ENCODE data around the gene NR1H2.
"Not testable (repeated sequence)": the region's sequence is repeated elsewhere in the genome, so short reads cannot be mapped to it uniquely, and the experiment has no call there.

NR1H2 gene

GRCh38 chr19:50376166-50377050, at the start of gene NR1H2:
Gene NR1H2 (plus strand): TSS chr19:50376457. CDS start chr19:50377606, 1,149 bp downstream.
- DNase-seq (ENCODE audit: low spot score) = peak; percentile 95

GRCh38 chr19:50327013-50327412, 49.2 kb upstream of the NR1H2 start:
- DNase-seq (ENCODE audit: low spot score) = no peak

GRCh38 chr19:50327461-50328223, 48.6 kb upstream of the NR1H2 start:
- no peak for DNase-seq (ENCODE audit: low spot score)

- DNase-seq (ENCODE audit: low spot score) = no peak
Measured at GRCh38 chr19:50328224-50328872, 47.9 kb upstream of the NR1H2 start.

- DNase-seq (ENCODE audit: low spot score) = no peak
Measured at GRCh38 chr19:50328873-50329145, 47.4 kb upstream of the NR1H2 start.

GRCh38 chr19:50329146-50329925, 46.9 kb upstream of the NR1H2 start, which contains the start of gene KCNC3:
Gene KCNC3 (minus strand): TSS chr19:50329377. CDS start chr19:50329082, 295 bp downstream.
- DNase-seq (ENCODE audit: low spot score) = peak; percentile 85

GRCh38 chr19:50329926-50330294, 46.3 kb upstream of the NR1H2 start:
- DNase-seq (ENCODE audit: low spot score) = not testable (repeated sequence)

GRCh38 chr19:50330365-50331078, 45.7 kb upstream of the NR1H2 start:
- DNase-seq (ENCODE audit: low spot score) = peak; percentile 66

- DNase-seq (ENCODE audit: low spot score) = no peak
Measured at GRCh38 chr19:50331221-50331993, 44.9 kb upstream of the NR1H2 start.

GRCh38 chr19:50331994-50332243, 44.3 kb upstream of the NR1H2 start:
- DNase-seq (ENCODE audit: low spot score) = no peak

GRCh38 chr19:50332244-50333038, 43.8 kb upstream of the NR1H2 start:
- DNase-seq (ENCODE audit: low spot score) = no peak

- DNase-seq (ENCODE audit: low spot score) = peak; percentile 86
Measured at GRCh38 chr19:50333235-50333736, 43.0 kb upstream of the NR1H2 start.

- peak; percentile 73 for DNase-seq (ENCODE audit: low spot score)
Measured at GRCh38 chr19:50333737-50334617, 42.3 kb upstream of the NR1H2 start.

GRCh38 chr19:50334741-50335421, 41.4 kb upstream of the NR1H2 start:
- DNase-seq (ENCODE audit: low spot score) = no peak

- not testable (repeated sequence) for DNase-seq (ENCODE audit: low spot score)
Measured at GRCh38 chr19:50337031-50337430, 39.2 kb upstream of the NR1H2 start.

GRCh38 chr19:50340331-50340730, 35.9 kb upstream of the NR1H2 start:
- no peak for DNase-seq (ENCODE audit: low spot score)

GRCh38 chr19:50341091-50341564, 35.1 kb upstream of the NR1H2 start:
- DNase-seq (ENCODE audit: low spot score) = no peak
